HEK293 (cell line): Measurements from ENCODE around the gene GRIP1.

Experiments
- CTCF ChIA-PET: fragments of 350-600 bp; formaldehyde crosslinking; extraction: SDS; loops from one replicate; lab custom pipeline; 2021; ENCODE audit warnings: antibody characterized with exemption; lab: Yijun Ruan, JAX
- POLR2A ChIA-PET: fragments of 300-600 bp; formaldehyde crosslinking; extraction: SDS; loops from one replicate; lab custom pipeline; 2020; ENCODE audit warnings: antibody characterized with exemption, inconsistent platforms; lab: Yijun Ruan, JAX
- H3K27ac ChIP-seq: fragments of 200-500 bp; sonication (Bioruptor generic); 2 replicates; pipeline ENCODE4 v1.5.1; 2014; ENCODE audit warnings: low read depth, low read length, control low read depth, inconsistent platforms; ENCODE audit errors: extremely low read depth
- H3K36me3 ChIP-seq, 2 experiments: fragments of 200-500 bp in 1 of 2; sonication (Bioruptor generic) in 1 of 2; 1 replicate in 1 of 2; 2 replicates in 1 of 2; pipeline ENCODE4 v1.5.1; 2014 to 2017; ENCODE audit warnings: inconsistent platforms in 2 of 2, low read length in 2 of 2; ENCODE audit not compliant: control insufficient read depth in 2 of 2, insufficient read depth in 1 of 2
- H3K4me1 ChIP-seq: fragments of 200-500 bp; sonication (Bioruptor generic); 2 replicates; pipeline ENCODE4 v1.5.1; 2014; ENCODE audit warnings: mild to moderate bottlenecking, low read length, inconsistent platforms; ENCODE audit not compliant: control insufficient read depth, insufficient read depth
- H3K4me3 ChIP-seq: 2 replicates; pipeline ENCODE4 v1.5.1; 2011; ENCODE audit warnings: low read depth, mild to moderate bottlenecking, control low read depth, low read length, moderate library complexity
- H3K9me3 ChIP-seq: fragments of 200-500 bp; sonication (Bioruptor generic); 2 replicates; pipeline ENCODE4 v1.5.1; 2014; ENCODE audit warnings: low read depth, low read length, inconsistent platforms; ENCODE audit not compliant: control insufficient read depth, insufficient read depth
- KLF1 ChIP-seq: fragments of 450-650 bp; formaldehyde crosslinking; IDR thresholded peaks from 2 replicates; pipeline ENCODE4 v1.5.1; 2016; ENCODE audit warnings: missing biosample characterization, missing genetic modification characterization
- KLF16 ChIP-seq: fragments of 450-650 bp; formaldehyde crosslinking; IDR thresholded peaks from 2 replicates; pipeline ENCODE4 v1.5.1; 2017; ENCODE audit warnings: missing biosample characterization, missing genetic modification characterization
- SETDB1 ChIP-seq: IDR thresholded peaks from one replicate; pipeline ENCODE4 v1.6.1; 2017; ENCODE audit warnings: mild to moderate bottlenecking, low read length, moderate library complexity, mixed read lengths; ENCODE audit not compliant: insufficient read length
- YY1 ChIP-seq: fragments of 450-650 bp; formaldehyde crosslinking; IDR thresholded peaks from 2 replicates; pipeline ENCODE4 v1.5.1; 2018; ENCODE audit warnings: missing biosample characterization, missing genetic modification characterization
- ZBTB6 ChIP-seq: fragments of 450-650 bp; formaldehyde crosslinking; IDR thresholded peaks from 2 replicates; pipeline ENCODE4 v1.5.1; 2017; ENCODE audit warnings: missing biosample characterization, missing genetic modification characterization
- ZNF132 ChIP-seq: fragments of 450-650 bp; formaldehyde crosslinking; IDR thresholded peaks from 2 replicates; pipeline ENCODE4 v1.5.1; 2017; ENCODE audit warnings: missing biosample characterization, missing genetic modification characterization, borderline replicate concordance
- ZNF133 ChIP-seq: fragments of 450-650 bp; formaldehyde crosslinking; IDR thresholded peaks from 2 replicates; pipeline ENCODE4 v1.5.1; 2016; ENCODE audit warnings: missing biosample characterization, missing genetic modification characterization
- ZNF138 ChIP-seq: fragments of 450-650 bp; formaldehyde crosslinking; IDR thresholded peaks from 2 replicates; pipeline ENCODE4 v1.5.1; 2016; ENCODE audit warnings: missing biosample characterization, missing genetic modification characterization, borderline replicate concordance
- ZNF146 ChIP-seq: fragments of 450-650 bp; formaldehyde crosslinking; IDR thresholded peaks from 2 replicates; pipeline ENCODE4 v1.5.1; 2016; ENCODE audit warnings: missing biosample characterization, missing genetic modification characterization
- ZNF341 ChIP-seq: fragments of 450-650 bp; formaldehyde crosslinking; IDR thresholded peaks from 2 replicates; pipeline ENCODE4; 2016; ENCODE audit warnings: low read depth, missing biosample characterization, missing genetic modification characterization
- ZNF354C ChIP-seq: fragments of 450-650 bp; formaldehyde crosslinking; IDR thresholded peaks from 2 replicates; pipeline ENCODE4 v1.5.1; 2016; ENCODE audit warnings: missing biosample characterization, missing genetic modification characterization, low read depth, borderline replicate concordance
- ZNF404 ChIP-seq: fragments of 450-650 bp; formaldehyde crosslinking; IDR thresholded peaks from 2 replicates; pipeline ENCODE4 v1.5.1; 2017; ENCODE audit warnings: missing biosample characterization, missing genetic modification characterization
- ZNF654 ChIP-seq: fragments of 450-650 bp; formaldehyde crosslinking; IDR thresholded peaks from 2 replicates; pipeline ENCODE4 v1.5.1; 2016; ENCODE audit warnings: low read depth, missing biosample characterization, missing genetic modification characterization
- ZSCAN18 ChIP-seq: fragments of 450-650 bp; formaldehyde crosslinking; IDR thresholded peaks from 2 replicates; pipeline ENCODE4 v1.5.1; 2016; ENCODE audit warnings: missing biosample characterization, missing genetic modification characterization
- ZXDB ChIP-seq: fragments of 450-650 bp; formaldehyde crosslinking; IDR thresholded peaks from 2 replicates; pipeline ENCODE4 v1.5.1; 2016; ENCODE audit warnings: missing biosample characterization, missing genetic modification characterization
- TF ChIP-seq, protein P1 (sequence below): fragments of 450-650 bp; formaldehyde crosslinking; IDR thresholded peaks from 2 replicates; pipeline ENCODE4 v1.5.1; 2016; ENCODE audit warnings: missing biosample characterization, missing genetic modification characterization
- TF ChIP-seq, protein P2 (sequence below): fragments of 450-650 bp; formaldehyde crosslinking; IDR thresholded peaks from 2 replicates; pipeline ENCODE4 v1.5.1; 2017; ENCODE audit warnings: missing biosample characterization, missing genetic modification characterization

The GRIP1 gene

GRCh38 chr12:66571361-66571915 lies 107.4 kb downstream of the GRIP1 start:
- CTCF ChIA-PET = no interaction called here
- no peak overlapping the region for H3K27ac ChIP-seq
- POLR2A ChIA-PET = no interaction called here
- H3K9me3 ChIP-seq = no peaks in the 10 kb centered on the region
- no peaks in the 10 kb centered on the region for H3K4me1 ChIP-seq
- no peak overlapping the region for H3K4me3 ChIP-seq
- no peaks in the 10 kb centered on the region for H3K36me3 ChIP-seq
- no peak for TF ChIP-seq ZNF132
- no peak for TF ChIP-seq ZNF133 (tag by site-specific recombination)
- TF ChIP-seq YY1 (tag by site-specific recombination) = no peak
- no peak for TF ChIP-seq ZSCAN18 (tag by site-specific recombination)
- TF ChIP-seq ZNF354C = no peak
- no peak for TF ChIP-seq ZNF341
- no peak for TF ChIP-seq KLF1 (tag by site-specific recombination)
- TF ChIP-seq, protein P1, sequence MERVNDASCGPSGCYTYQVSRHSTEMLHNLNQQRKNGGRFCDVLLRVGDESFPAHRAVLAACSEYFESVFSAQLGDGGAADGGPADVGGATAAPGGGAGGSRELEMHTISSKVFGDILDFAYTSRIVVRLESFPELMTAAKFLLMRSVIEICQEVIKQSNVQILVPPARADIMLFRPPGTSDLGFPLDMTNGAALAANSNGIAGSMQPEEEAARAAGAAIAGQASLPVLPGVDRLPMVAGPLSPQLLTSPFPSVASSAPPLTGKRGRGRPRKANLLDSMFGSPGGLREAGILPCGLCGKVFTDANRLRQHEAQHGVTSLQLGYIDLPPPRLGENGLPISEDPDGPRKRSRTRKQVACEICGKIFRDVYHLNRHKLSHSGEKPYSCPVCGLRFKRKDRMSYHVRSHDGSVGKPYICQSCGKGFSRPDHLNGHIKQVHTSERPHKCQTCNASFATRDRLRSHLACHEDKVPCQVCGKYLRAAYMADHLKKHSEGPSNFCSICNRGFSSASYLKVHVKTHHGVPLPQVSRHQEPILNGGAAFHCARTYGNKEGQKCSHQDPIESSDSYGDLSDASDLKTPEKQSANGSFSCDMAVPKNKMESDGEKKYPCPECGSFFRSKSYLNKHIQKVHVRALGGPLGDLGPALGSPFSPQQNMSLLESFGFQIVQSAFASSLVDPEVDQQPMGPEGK (tag by site-specific recombination) = no peak
- no peak for TF ChIP-seq ZBTB6 (tag by site-specific recombination)
- no peak for TF ChIP-seq ZNF138 (tag by site-specific recombination)
- TF ChIP-seq, all 188 proteins: peak for 0

DNA sequence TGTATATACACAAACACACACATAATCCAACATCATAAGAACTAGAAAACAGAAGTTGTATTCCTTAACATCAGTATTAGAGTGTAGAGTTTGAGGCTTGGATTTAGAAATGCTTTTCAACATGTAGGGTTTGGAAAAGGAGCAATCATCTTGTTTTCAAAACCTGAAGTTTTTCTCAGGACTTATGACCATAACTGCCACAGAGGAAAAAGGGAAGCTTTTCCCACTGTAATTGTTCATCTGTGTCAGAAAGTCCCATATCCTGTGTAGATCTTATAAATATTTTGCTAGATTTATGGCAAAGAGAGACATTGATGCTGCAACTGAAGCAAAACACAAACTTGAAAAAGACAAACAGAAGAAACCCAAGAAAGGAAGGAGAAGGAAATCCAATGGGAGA lies 115.7 kb downstream of the GRIP1 start:
- no peak for TF ChIP-seq KLF16 (tag by site-specific recombination)
- TF ChIP-seq SETDB1 = peak; percentile 79
- TF ChIP-seq, all 188 proteins: peak for 1
- no peaks in the 10 kb centered on the region for H3K4me1 ChIP-seq
- H3K27ac ChIP-seq = no peak overlapping the region
- CTCF ChIA-PET = no interaction called here
- H3K4me3 ChIP-seq = no peak overlapping the region
- H3K36me3 ChIP-seq = no peaks in the 10 kb centered on the region
- POLR2A ChIA-PET = no interaction called here
- no peaks in the 10 kb centered on the region for H3K9me3 ChIP-seq

- CTCF ChIA-PET = interaction anchor here (0.7 to 1.3 kb wide), 4 partner anchors 147 to 609 kb away, joined by 3 to 4 read pairs (median 3); no protein-coding TSS in a partner anchor
- H3K4me1 ChIP-seq = no peaks in the 10 kb centered on the region
- peak; percentile 13; the same call in 1 of the 2 replicates for TF ChIP-seq ZNF654 (tag by site-specific recombination)
- no peak for TF ChIP-seq ZNF354C
- TF ChIP-seq ZXDB (tag by site-specific recombination) = no peak
- TF ChIP-seq, all 188 proteins: peak for 1
- Histone ChIP-seq H3K9me3 (no peaks in the 10 kb centered on the region), H3K27ac (no peak overlapping the region), H3K36me3 (no peaks in the 10 kb centered on the region), H3K4me3 (no peak overlapping the region)
- POLR2A ChIA-PET = no interaction called here
These were observed 123.8 kb downstream of the GRIP1 start for GRCh38 chr12:66555113-66555512.

- no peaks in the 10 kb centered on the region for H3K36me3 ChIP-seq
- CTCF ChIA-PET = no interaction called here
- TF ChIP-seq ZNF146 (tag by site-specific recombination) (no peak), ZNF354C (no peak), ZNF404 (tag by site-specific recombination) (no peak)
- TF ChIP-seq, protein P2, sequence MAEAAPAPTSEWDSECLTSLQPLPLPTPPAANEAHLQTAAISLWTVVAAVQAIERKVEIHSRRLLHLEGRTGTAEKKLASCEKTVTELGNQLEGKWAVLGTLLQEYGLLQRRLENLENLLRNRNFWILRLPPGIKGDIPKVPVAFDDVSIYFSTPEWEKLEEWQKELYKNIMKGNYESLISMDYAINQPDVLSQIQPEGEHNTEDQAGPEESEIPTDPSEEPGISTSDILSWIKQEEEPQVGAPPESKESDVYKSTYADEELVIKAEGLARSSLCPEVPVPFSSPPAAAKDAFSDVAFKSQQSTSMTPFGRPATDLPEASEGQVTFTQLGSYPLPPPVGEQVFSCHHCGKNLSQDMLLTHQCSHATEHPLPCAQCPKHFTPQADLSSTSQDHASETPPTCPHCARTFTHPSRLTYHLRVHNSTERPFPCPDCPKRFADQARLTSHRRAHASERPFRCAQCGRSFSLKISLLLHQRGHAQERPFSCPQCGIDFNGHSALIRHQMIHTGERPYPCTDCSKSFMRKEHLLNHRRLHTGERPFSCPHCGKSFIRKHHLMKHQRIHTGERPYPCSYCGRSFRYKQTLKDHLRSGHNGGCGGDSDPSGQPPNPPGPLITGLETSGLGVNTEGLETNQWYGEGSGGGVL (tag by site-specific recombination) = no peak
- TF ChIP-seq, all 188 proteins: peak for 0
- H3K27ac ChIP-seq = no peak overlapping the region
- no peaks in the 10 kb centered on the region for H3K4me1 ChIP-seq
- POLR2A ChIA-PET = no interaction called here
- no peaks in the 10 kb centered on the region for H3K9me3 ChIP-seq
- no peak overlapping the region for H3K4me3 ChIP-seq
These were observed 126.2 kb downstream of the GRIP1 start for GRCh38 chr12:66552716-66553115.
